K562 (cell line): ENCODE measurements around the gene DDR1. TPM values are rescaled to one million over a fixed set of nuclear protein-coding genes. Genes with fewer than 3 reads are reported as not detected.

Source experiments
- ATAC-seq: fragments of 200-7000 bp; cut with Tn5 transposase; 3 replicates; pipeline ENCODE4 v1.9.1; 2020; ENCODE audit warnings: moderate library complexity
- BruUV-seq: library from RNA; stranded (reverse); fragments of 400-500 nt; replicated peaks from 2 replicates; lab custom pipeline; 2021; lab: Mats Ljungman, UMichigan
- CTCF ChIA-PET: fragments of 300-600 bp; formaldehyde crosslinking; extraction: SDS; loops from one replicate; lab custom pipeline; 2021; ENCODE audit warnings: low intra/inter-chr PET ratio; lab: Yijun Ruan, JAX
- POLR2A ChIA-PET: fragments of 300-600, 350-650 bp; sonication (Branson Sonifier 250); formaldehyde crosslinking; extraction: SDS; loops from one replicate; lab custom pipeline; 2021; ENCODE audit warnings: antibody characterized with exemption, inconsistent platforms; lab: Yijun Ruan, JAX
- DNase-seq, 4 experiments: peaks; one replicate each; pipeline versions ENCODE4 v3.0.0 to v3.0.0-alpha.2; 2011 to 2018; ENCODE audit warnings: low spot score in 3 of 4, mixed read lengths in 3 of 4; ENCODE audit errors: extremely low read depth in 1 of 4
- FAIRE-seq: peaks from 2 replicates; lab custom pipeline; 2011; peaks lifted over from hg19 to GRCh38; lab: Jason Lieb, UNC
- H2AFZ ChIP-seq: 2 replicates; pipeline ENCODE4 v1.6.0; 2011; ENCODE audit warnings: low read depth, low read length, control low read depth, inconsistent platforms
- H3K27ac ChIP-seq: fragments of 200-600 bp; 3 replicates; pipeline ENCODE4 v1.8.0; 2011; ENCODE audit warnings: low read depth, mild to moderate bottlenecking, control low read depth, inconsistent platforms, low read length, moderate library complexity, mixed read lengths; ENCODE audit errors: extremely low read depth
- H3K27me3 ChIP-seq, 2 experiments: fragments of 300-600 bp in 1 of 2; 2 replicates in 1 of 2; 3 replicates in 1 of 2; pipeline versions ENCODE4 v1.6.0 to v1.8.0; 2011; ENCODE audit warnings: inconsistent platforms in 2 of 2, low read length in 2 of 2, mild to moderate bottlenecking in 1 of 2, mixed read lengths in 1 of 2, moderate library complexity in 1 of 2; ENCODE audit not compliant: control insufficient read depth in 2 of 2, insufficient read depth in 2 of 2
- H3K36me3 ChIP-seq: fragments of 300-600 bp; 3 replicates; pipeline ENCODE4 v1.8.0; 2011; ENCODE audit warnings: mild to moderate bottlenecking, low read length, inconsistent platforms; ENCODE audit not compliant: control insufficient read depth, insufficient read depth
- H3K4me1 ChIP-seq, 2 experiments: fragments of 200-600 bp in 1 of 2; replicated peaks in 1 of 2; 2 replicates in 1 of 2; 3 replicates in 1 of 2; pipeline versions ENCODE4 v1.5.1 to v1.8.0; 2011; ENCODE audit warnings: inconsistent platforms in 2 of 2, low read length in 2 of 2, mild to moderate bottlenecking in 1 of 2, mixed read lengths in 1 of 2, moderate library complexity in 1 of 2; ENCODE audit not compliant: control insufficient read depth in 2 of 2, insufficient read depth in 2 of 2
- H3K4me2 ChIP-seq: 2 replicates; pipeline ENCODE4 v1.6.1; 2011; ENCODE audit warnings: low read length, control low read depth, inconsistent platforms, mixed read lengths; ENCODE audit not compliant: insufficient read depth
- H3K4me3 ChIP-seq: fragments of 200-600 bp; sonication (generic), shearing (Covaris generic); 2 replicates; pipeline ENCODE4 v1.5.1; 2016; ENCODE audit warnings: control low read depth, inconsistent platforms
- H3K79me2 ChIP-seq: fragments of 200-600 bp; 3 replicates; pipeline ENCODE4 v1.8.0; 2011; ENCODE audit warnings: low read length, inconsistent platforms; ENCODE audit not compliant: control insufficient read depth, insufficient read depth
- H3K9ac ChIP-seq, 2 experiments: 2 replicates each; pipeline versions ENCODE4 v1.6.0 to v1.6.1; 2011; ENCODE audit warnings: low read depth in 2 of 2, low read length in 2 of 2, control low read depth in 1 of 2, inconsistent platforms in 1 of 2, mild to moderate bottlenecking in 1 of 2, mixed read lengths in 1 of 2; ENCODE audit not compliant: insufficient read depth in 1 of 2
- H3K9me1 ChIP-seq: one replicate; pipeline ENCODE4 v1.6.0; 2011; ENCODE audit warnings: inconsistent platforms, mild to moderate bottlenecking, low read length, moderate library complexity; ENCODE audit not compliant: control insufficient read depth, insufficient read depth
- H3K9me3 ChIP-seq: replicated peaks from 2 replicates; pipeline ENCODE4 v1.5.1; 2011; ENCODE audit warnings: low read depth, low read length, inconsistent platforms; ENCODE audit not compliant: control insufficient read depth, insufficient read depth
- H4K20me1 ChIP-seq: replicated peaks from 2 replicates; pipeline ENCODE4 v1.6.1; 2011; ENCODE audit warnings: low read length, inconsistent platforms, mixed read lengths; ENCODE audit not compliant: control insufficient read depth, insufficient read depth
- C11orf30 ChIP-seq: fragments of 450-650 bp; IDR thresholded peaks from 2 replicates; pipeline ENCODE4 v1.6.1; 2016; ENCODE audit warnings: low read depth, mild to moderate bottlenecking
- CTBP1 ChIP-seq: fragments of 450-650 bp; IDR thresholded peaks from 2 replicates; pipeline ENCODE4 v1.6.1; 2016; ENCODE audit warnings: borderline replicate concordance
- EGR1 ChIP-seq: fragments of 450-650 bp; conservative IDR thresholded peaks from 2 replicates; pipeline ENCODE4 v1.6.1; 2017; ENCODE audit warnings: mild to moderate bottlenecking
- HDAC1 ChIP-seq, 2 experiments: fragments of 450-650 bp; IDR thresholded peaks; 2 replicates each; pipeline ENCODE4 v1.6.1; 2016 to 2017; ENCODE audit warnings: inconsistent platforms in 1 of 2, mild to moderate bottlenecking in 1 of 2, moderate library complexity in 1 of 2
- HNRNPL ChIP-seq: fragments of 200-400 bp; formaldehyde crosslinking; IDR thresholded peaks from 2 replicates; pipeline ENCODE4 v1.6.1; 2017; ENCODE audit warnings: low read depth, mild to moderate bottlenecking, low read length
- KAT7 ChIP-seq: sonication (generic); formaldehyde crosslinking; IDR thresholded peaks from 2 replicates; pipeline ENCODE4 v1.8.0; 2022; ENCODE audit warnings: missing genetic modification reagents, mild to moderate bottlenecking, borderline replicate concordance
- L3MBTL2 ChIP-seq: fragments of 450-650 bp; IDR thresholded peaks from 2 replicates; pipeline ENCODE4 v1.6.1; 2016; ENCODE audit warnings: mild to moderate bottlenecking, moderate library complexity
- RNF2 ChIP-seq: sonication (generic); IDR thresholded peaks from 2 replicates; pipeline ENCODE4 v1.6.1; 2016
- SMARCA4 ChIP-seq: fragments of 450-650 bp; IDR thresholded peaks from 2 replicates; pipeline ENCODE4 v1.6.1; 2016
- SRF ChIP-seq, 2 experiments: fragments of 250-450, 450-650 bp in 1 of 2; sonication (Bioruptor Pico) in 1 of 2; sonication (generic) in 1 of 2; formaldehyde crosslinking; IDR thresholded peaks; 2 replicates each; pipeline versions ENCODE4 v1.5.0 to v1.5.1; 2020 to 2022; ENCODE audit warnings: mild to moderate bottlenecking in 1 of 2, missing genetic modification reagents in 1 of 2
- U2AF1 ChIP-seq: fragments of 200-400 bp; formaldehyde crosslinking; optimal IDR thresholded peaks from 2 replicates; pipeline ENCODE3; 2017; ENCODE audit warnings: mild to moderate bottlenecking, low read depth, low read length, moderate library complexity
- ZFX ChIP-seq: sonication (generic); formaldehyde crosslinking; IDR thresholded peaks from 2 replicates; pipeline ENCODE4 v1.8.0; 2022; ENCODE audit warnings: mild to moderate bottlenecking, missing genetic modification reagents, moderate library complexity
- ZNF316 ChIP-seq: fragments of 450-650 bp; IDR thresholded peaks from 2 replicates; pipeline ENCODE4 v1.6.1; 2016
- WGBS: fragments of 100-300 bp; shearing (Covaris generic); methylation state at CpG from one replicate; pipeline ENCODE4 v1.1.6; 2016; ENCODE audit warnings: low coverage, mixed read lengths; ENCODE audit not compliant: insufficient coverage; ENCODE audit errors: missing lambda C conversion rate; 5-methylcytosine and 5-hydroxymethylcytosine counted together
- in situ Hi-C: fragments of 300-500 bp; cut with MboI; formaldehyde crosslinking; loops from 4 replicates; pipeline ENCODE4 v1.15.0; 2018; ENCODE audit warnings: inconsistent platforms, mixed read lengths
- intact Hi-C: fragments of 100-400 bp; cut with micrococcal nuclease; formaldehyde crosslinking; loops from 2 replicates; pipeline ENCODE4 v1.14.2; 2022
- polyA plus RNA-seq, 8 experiments: library from polyadenylated mRNA; depleted of rRNA in 4 of 8; stranded (reverse) in 5 of 8; unstranded in 3 of 8; fragments of >200 nt; fragmentation: Nextera tagmentation in 2 of 8; fragmentation: Illumina TruSeq in 1 of 8; extraction: Ambion mirVana in 2 of 8; extraction: Trizol in 1 of 8; gene quantifications; 2 replicates each; pipeline versions ENCODE4 v1.2.1 to v1.2.3, GENCODE V29; 2011 to 2014; ENCODE audit warnings: inconsistent platforms in 1 of 8, missing spikeins in 1 of 8
- total RNA-seq, 7 experiments: library from RNA; depleted of rRNA in 6 of 7; stranded (reverse); fragments of >200 nt in 6 of 7; fragmentation: Illumina TruSeq in 2 of 7; extraction: Trizol in 2 of 7; gene quantifications; 2 replicates each; pipeline versions ENCODE4 v1.2.1 to v1.2.3, GENCODE V29; 2011 to 2021; ENCODE audit warnings: low replicate concordance in 1 of 7
- TF ChIP-seq, protein P1 (sequence below): fragments of 450-650 bp; IDR thresholded peaks from 2 replicates; pipeline ENCODE4 v1.6.1; 2016; ENCODE audit warnings: borderline replicate concordance
- TF ChIP-seq, protein P2 (sequence below), 3 experiments: fragments of 200-800 bp in 1 of 3; sonication (Bioruptor generic) in 1 of 3; sonication (generic) in 1 of 3; formaldehyde crosslinking in 1 of 3; IDR thresholded peaks; 2 replicates each; pipeline versions ENCODE4 v1.6.1 to v1.8.0; 2016 to 2022; ENCODE audit warnings: mild to moderate bottlenecking in 2 of 3, missing compliant biosample characterization in 2 of 3, missing genetic modification characterization in 2 of 3, missing genetic modification reagents in 1 of 3
- TF ChIP-seq, protein P3 (sequence below): fragments of 450-650 bp; formaldehyde crosslinking; IDR thresholded peaks from 2 replicates; pipeline ENCODE4 v1.4.0; 2020; ENCODE audit warnings: mild to moderate bottlenecking, moderate library complexity

Gene DDR1
- total and polyA plus RNA-seq, 9 of the 15 experiments (the other 6 are each of a cell fraction or from before 2014, with no cell fraction given), result 1.4 to 44.6 (median 12.2) TPM

DNA sequence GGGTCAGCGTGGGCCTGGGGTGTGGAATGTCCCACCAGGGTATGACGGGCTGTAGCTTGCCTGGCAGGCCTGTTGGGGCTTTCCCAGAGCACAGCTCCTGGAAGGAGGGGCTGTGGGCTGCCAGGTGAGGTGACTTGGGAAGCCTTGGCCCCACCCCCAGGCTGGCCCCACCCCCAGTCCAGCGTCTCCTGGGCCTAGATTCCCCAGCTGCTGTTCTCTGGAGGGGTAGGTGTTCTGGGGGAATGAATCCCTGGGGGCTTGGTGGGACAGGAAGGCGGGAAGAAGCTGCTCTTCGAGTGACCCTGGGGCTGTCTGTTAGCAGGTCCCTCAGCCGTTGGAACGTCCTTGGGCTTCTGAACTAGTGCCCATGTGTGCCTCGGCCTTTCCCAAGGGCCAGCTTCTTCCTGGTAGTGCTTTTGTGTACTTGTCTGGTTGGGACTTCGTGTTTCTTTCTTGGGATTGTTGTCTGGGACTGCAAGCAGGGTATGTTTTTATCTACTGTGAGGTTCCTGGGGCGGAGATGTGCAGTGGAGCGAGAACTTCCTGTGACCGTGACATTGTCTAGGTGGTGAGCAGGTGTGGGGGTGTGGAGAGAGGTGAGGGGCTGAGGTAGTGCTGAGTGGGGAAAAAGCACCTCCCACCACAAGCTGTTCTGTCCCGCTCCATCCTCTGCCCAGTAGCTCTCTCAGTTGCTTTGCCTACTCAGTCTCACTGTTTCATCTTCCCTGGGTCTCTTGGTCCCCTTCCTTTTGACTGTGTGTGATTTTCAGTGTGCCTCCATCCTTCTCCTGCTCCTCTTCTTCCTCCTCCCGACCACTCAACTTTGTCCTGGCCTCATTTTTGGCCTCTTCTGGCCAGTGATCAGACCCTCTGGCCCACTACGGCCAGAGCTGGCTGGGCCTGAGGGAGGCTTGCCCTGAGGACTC, 1.3 kb upstream of the DDR1 start:
- H3K9me3 ChIP-seq, result no peaks in the 10 kb centered on the region
- in situ Hi-C loops (no loop called here), intact Hi-C loops (no loop called here)
- H3K9ac ChIP-seq, result peak overlapping the region; percentile 63 to 94
- whole genome bisulfite sequencing, result 42% methylated on average over 15 of the region's 15 CpGs
- DNase-seq, result peak; percentile 59 to 72 (median 68)
- FAIRE-seq, result peak; percentile 66
- H3K4me2 ChIP-seq, result peak overlapping the region; percentile 77
- no TSS peak for BruUV-seq
- peak overlapping the region; percentile 82 for H2AFZ ChIP-seq
- CTCF ChIA-PET, result no interaction called here
- peaks cover 9% of the 10 kb centered on the region; the same call in 1 of the 2 replicates for H4K20me1 ChIP-seq
- H3K27me3 ChIP-seq, result no peaks in the 10 kb centered on the region
- POLR2A ChIA-PET, result interaction anchor here (0.6 to 1.6 kb wide), 17 partner anchors 10 to 267 kb away, joined by 3 to 8 read pairs (median 4); partner anchors contain the start of genes GTF2H4, MRPS18B, PPP1R10 and VARS2
- peak overlapping the region; percentile 54 for H3K4me3 ChIP-seq
- peaks cover 68 to 75% of the 10 kb centered on the region in 2 experiments for H3K4me1 ChIP-seq
- peak overlapping the region; percentile 70 for H3K27ac ChIP-seq
- H3K79me2 ChIP-seq, result peaks cover 35% of the 10 kb centered on the region
- ATAC-seq, result peak; percentile 9; the same call in 2 of the 3 replicates
- H3K36me3 ChIP-seq, result no peaks in the 10 kb centered on the region
- peaks cover 3% of the 10 kb centered on the region for H3K9me1 ChIP-seq
- no peak for TF ChIP-seq U2AF1
- no peak for TF ChIP-seq SRF (CRISPR knock-in tag; IDR thresholded peaks at IDR 0.05)
- peak; percentile 63 for TF ChIP-seq ZNF316
- TF ChIP-seq L3MBTL2, result 0 out of 2 replicates have a peak, but pooled peaks have one; percentile 25
- TF ChIP-seq, protein P1, sequence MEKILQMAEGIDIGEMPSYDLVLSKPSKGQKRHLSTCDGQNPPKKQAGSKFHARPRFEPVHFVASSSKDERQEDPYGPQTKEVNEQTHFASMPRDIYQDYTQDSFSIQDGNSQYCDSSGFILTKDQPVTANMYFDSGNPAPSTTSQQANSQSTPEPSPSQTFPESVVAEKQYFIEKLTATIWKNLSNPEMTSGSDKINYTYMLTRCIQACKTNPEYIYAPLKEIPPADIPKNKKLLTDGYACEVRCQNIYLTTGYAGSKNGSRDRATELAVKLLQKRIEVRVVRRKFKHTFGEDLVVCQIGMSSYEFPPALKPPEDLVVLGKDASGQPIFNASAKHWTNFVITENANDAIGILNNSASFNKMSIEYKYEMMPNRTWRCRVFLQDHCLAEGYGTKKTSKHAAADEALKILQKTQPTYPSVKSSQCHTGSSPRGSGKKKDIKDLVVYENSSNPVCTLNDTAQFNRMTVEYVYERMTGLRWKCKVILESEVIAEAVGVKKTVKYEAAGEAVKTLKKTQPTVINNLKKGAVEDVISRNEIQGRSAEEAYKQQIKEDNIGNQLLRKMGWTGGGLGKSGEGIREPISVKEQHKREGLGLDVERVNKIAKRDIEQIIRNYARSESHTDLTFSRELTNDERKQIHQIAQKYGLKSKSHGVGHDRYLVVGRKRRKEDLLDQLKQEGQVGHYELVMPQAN, result peak; percentile 39; the same call in 1 of the 2 replicates
- TF ChIP-seq C11orf30, result peak; percentile 57; the same call in 1 of the 2 replicates
- TF ChIP-seq CTBP1, result peak; percentile 36; the same call in 1 of the 2 replicates
- peak in 1 of 2 experiments; percentile 37; a peak in 1 of 4 replicates for TF ChIP-seq HDAC1 (IDR thresholded peaks at IDR 0.05)
- TF ChIP-seq, protein P2, sequence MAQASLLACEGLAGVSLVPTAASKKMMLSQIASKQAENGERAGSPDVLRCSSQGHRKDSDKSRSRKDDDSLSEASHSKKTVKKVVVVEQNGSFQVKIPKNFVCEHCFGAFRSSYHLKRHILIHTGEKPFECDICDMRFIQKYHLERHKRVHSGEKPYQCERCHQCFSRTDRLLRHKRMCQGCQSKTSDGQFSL (CRISPR knock-in tag; IDR thresholded peaks at IDR 0.05), result 0 out of 2 replicates have a peak, but pooled peaks have one; percentile 39
- TF ChIP-seq, protein P2 (tag; IDR thresholded peaks at IDR 0.05), result no peak
- TF ChIP-seq KAT7 (CRISPR knock-in tag), result 0 out of 2 replicates have a peak, but pooled peaks have one; percentile 22
- 0 out of 2 replicates have a peak, but pooled peaks have one; percentile 18 for TF ChIP-seq SMARCA4
- TF ChIP-seq, protein P3, sequence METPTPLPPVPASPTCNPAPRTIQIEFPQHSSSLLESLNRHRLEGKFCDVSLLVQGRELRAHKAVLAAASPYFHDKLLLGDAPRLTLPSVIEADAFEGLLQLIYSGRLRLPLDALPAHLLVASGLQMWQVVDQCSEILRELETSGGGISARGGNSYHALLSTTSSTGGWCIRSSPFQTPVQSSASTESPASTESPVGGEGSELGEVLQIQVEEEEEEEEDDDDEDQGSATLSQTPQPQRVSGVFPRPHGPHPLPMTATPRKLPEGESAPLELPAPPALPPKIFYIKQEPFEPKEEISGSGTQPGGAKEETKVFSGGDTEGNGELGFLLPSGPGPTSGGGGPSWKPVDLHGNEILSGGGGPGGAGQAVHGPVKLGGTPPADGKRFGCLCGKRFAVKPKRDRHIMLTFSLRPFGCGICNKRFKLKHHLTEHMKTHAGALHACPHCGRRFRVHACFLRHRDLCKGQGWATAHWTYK (CRISPR knock-in tag), result no peak
- no peak for TF ChIP-seq HNRNPL
- no peak for TF ChIP-seq RNF2
- peak; percentile 31; the same call in 1 of the 2 replicates for TF ChIP-seq EGR1
- peak; percentile 33 for TF ChIP-seq ZFX (CRISPR knock-in tag)
